SK-N-SH treated with all-trans-retinoic acid at 6 μM for 48 hours (cell line): ENCODE data around the gene ESRP2.

Experiments used
- CSRNP3 ChIP-seq: fragments of 250-450 bp; sonication (Bioruptor Pico); IDR thresholded peaks from 2 replicates; pipeline ENCODE4 v1.5.1; 2021; ENCODE audit warnings: mild to moderate bottlenecking, moderate library complexity
- GLIS3 ChIP-seq: fragments of 250-450 bp; sonication (Bioruptor Pico); IDR thresholded peaks from 2 replicates; pipeline ENCODE4 v1.5.0; 2020; ENCODE audit warnings: mild to moderate bottlenecking, moderate library complexity
- POU6F1 ChIP-seq: fragments of 250-450 bp; sonication (Bioruptor Pico); IDR thresholded peaks from 2 replicates; pipeline ENCODE4 v1.8.0; 2021; ENCODE audit warnings: low read depth, mild to moderate bottlenecking, moderate library complexity, borderline replicate concordance

The ESRP2 gene

GRCh38 chr16:68179196-68179795, 56.6 kb downstream of the ESRP2 start (continued):
- no peak for TF ChIP-seq POU6F1 (CRISPR knock-in tag)
- TF ChIP-seq CSRNP3 = no peak
- no peak for TF ChIP-seq GLIS3 (CRISPR knock-in tag)
